IPS-NIHi7 (cell line): ENCODE data around the gene ACTA2.

ENCODE experiments used
- DNase-seq: peaks from one replicate; pipeline ENCODE4 v3.0.0; 2012; ENCODE audit warnings: mixed read lengths; ENCODE audit errors: extremely low spot score

The ACTA2 gene

DNA sequence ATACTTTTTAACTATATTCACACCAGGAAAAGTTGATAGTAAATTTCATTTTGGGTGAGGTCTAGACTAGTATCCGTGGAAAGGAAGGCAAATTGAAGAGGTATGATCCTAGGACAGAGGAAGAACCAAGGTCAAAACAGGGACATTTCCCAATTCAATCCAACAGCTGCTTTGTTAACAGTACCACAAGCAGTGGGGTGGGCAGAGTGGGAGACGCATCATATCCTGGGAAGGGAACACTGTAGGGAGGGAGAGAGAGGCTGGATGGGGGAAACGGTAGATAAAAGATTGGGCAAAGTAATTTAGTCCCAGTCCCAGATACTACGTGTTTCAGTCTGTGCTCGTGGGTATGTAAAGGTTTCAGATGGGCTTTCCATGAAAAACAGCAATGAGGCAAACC lies 28.9 kb upstream of the ACTA2 start:
- DNase-seq, result no peak

DNA sequence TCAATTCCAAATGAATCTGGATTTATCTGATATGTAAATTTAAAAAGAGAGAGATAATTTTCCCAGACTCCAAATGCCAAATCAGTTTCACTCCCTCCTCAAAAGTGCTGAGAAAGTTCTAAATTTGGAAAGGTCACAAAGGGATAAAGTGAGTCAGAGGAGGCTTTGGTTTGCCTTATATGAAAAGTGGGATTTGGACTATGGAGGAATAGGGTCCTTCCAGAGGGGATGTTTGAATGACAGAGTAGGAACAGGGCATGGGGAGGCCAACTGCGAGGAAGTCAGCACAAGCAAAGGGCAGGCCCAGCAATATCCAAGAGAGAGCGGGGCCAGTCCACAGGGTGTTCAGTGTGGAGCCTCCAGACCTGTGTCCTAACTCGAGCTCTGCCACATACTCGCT lies 28.2 kb upstream of the ACTA2 start:
- no peak for DNase-seq

DNA sequence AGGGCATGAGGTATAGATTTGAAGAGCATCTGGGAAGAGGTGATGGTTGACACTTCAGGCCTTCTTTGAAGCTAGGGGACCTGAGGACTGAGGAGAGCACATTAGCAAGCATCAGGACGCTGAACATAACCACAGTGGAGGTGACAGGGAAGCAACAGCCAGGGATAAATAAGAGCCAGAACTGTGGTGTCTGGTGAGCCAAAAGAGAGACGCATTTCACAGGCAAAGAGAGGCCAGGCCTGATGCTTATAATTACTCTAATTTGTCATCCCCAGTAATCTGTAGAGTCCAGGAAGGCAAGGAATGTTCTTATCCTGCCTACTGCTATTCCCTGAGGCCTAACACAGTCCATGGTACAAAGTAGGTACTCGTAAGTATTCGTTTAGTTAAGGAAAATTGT lies 27.7 kb upstream of the ACTA2 start:
- DNase-seq, result no peak

DNA sequence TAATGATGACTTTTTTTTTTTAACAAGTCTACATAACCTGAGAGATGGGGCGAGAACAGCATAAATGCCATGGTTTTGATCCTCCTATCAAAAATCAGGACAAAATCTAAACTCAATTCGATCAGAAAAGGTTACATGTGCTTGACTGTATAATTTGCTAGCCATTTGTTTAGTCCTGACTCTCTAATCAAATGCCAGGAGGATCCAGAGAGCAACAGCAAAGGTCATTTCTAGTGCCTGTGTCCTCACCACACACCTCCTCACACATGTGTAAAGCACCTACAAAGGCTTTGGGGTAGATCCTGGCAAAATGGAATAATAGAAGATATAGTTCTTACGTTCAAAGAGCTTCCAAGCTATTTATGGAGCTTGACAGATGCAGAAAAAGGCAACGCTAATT lies 27.0 kb upstream of the ACTA2 start:
- no peak for DNase-seq

DNA sequence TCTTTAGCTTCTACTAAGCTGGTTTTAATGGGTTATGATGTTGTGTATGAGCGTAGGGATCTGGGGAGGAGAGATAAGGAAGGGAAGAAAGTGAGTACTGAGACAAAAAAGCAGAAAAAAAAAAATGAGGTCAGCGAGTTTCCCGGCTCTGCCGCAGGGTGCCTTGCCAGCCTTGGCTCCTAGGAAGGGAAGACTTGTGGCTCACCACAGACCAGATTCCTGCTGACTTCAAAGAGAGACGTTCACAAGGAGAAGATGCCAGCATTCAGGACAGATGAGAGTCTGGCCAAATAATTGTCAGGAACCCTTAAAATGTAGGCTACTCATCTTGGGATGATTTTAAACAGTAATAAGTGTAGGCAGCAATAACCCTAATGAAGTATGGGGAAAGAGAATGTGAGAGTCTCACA lies 26.6 kb upstream of the ACTA2 start:
- peak; percentile 35 for DNase-seq

DNA sequence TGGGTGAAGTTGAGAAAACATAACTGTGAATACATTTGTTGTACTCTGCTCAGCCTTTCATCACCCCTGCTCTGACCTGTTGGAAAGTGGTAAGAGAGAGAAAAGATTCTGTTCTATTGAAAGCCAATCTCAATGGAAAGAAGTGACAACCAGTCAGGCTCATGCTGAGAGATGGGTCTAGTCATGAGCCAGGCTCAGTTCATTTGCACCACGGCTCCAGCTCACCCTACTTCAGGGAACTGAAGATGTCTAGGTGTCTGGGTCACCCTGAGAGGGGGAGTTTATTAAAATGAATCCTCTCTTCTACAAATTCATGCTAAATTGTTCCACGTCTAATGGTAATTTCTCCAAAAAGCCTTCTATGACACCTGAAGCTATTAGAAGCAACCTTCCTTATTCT lies 25.9 kb upstream of the ACTA2 start:
- DNase-seq, result no peak

DNA sequence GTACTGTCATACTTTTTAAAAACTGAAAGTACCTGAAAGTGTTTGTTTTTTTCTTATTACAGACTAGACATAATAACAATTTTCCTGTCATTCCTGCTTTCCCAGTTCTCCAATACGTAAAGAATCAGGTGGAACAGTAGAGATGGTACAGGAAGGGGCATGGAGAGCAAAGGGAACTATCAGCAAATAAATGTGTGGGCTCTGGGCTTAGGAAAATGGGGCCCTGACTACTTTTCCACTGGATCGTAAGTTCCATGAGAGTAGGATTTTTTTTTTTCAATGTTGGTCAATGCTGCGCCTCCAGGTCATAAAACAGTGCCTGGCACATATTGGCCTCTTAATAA lies 22.8 kb upstream of the ACTA2 start:
- no peak for DNase-seq

DNA sequence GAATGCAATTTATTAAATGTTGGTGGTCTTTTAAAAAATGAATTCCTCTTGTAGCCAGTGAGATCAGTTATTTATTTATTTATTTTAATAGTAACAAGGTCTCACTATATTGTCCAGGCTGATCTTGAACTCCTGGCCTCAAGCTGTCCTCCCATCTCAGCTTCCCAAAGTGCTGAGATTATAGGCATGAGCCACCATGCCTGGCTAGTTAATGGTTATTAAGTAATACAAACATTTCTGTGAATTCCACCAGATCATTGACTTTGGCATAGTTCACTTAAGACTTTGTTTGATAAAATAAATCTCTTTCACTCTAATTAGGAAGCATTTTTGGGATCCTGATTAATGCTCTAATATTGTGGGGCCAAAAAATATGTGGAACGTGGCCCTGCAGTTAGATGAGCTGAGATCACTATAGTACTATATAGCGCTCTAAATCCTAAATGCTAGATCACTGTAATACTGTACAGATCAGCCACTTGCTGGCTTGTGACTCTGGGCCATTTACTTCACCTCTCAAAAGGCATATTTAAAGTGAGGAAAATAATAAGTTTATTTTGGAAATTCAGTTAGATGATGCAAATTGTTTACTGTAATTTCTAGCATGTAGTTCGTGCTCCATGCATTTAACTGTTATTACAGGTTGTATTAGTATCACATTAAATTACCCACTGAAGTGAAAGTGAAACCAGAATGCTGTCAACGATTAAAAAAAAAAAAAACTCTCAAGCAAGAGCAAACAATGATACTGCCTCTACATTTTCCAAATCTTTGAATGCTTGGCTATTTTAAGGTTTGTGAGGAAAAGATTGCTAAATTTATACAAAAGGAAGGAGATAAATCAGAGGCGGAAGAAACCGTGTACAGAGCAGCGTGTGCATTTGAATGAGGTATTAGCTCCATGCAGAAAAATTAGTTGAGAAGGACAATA lies 22.1 kb upstream of the ACTA2 start:
- DNase-seq, result no peak

DNA sequence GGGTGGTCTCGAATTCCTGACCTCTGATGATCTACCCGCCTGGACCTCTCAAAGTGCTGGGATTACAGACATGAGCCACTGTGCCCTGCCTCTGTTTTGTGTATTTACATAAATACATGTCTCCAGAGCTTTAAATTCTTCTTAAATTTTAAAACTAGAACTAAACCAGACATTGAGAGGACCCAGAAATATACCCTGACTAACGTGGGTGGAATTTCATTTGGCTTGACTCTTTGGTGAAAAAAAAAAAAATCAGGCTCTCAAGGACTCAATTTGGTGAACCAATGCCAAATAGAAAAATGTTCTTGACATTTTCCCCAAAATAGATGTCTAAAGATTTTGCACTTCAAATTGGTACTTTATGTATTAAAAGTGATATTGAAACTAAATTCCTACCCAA lies 21.4 kb upstream of the ACTA2 start:
- DNase-seq, result no peak

DNA sequence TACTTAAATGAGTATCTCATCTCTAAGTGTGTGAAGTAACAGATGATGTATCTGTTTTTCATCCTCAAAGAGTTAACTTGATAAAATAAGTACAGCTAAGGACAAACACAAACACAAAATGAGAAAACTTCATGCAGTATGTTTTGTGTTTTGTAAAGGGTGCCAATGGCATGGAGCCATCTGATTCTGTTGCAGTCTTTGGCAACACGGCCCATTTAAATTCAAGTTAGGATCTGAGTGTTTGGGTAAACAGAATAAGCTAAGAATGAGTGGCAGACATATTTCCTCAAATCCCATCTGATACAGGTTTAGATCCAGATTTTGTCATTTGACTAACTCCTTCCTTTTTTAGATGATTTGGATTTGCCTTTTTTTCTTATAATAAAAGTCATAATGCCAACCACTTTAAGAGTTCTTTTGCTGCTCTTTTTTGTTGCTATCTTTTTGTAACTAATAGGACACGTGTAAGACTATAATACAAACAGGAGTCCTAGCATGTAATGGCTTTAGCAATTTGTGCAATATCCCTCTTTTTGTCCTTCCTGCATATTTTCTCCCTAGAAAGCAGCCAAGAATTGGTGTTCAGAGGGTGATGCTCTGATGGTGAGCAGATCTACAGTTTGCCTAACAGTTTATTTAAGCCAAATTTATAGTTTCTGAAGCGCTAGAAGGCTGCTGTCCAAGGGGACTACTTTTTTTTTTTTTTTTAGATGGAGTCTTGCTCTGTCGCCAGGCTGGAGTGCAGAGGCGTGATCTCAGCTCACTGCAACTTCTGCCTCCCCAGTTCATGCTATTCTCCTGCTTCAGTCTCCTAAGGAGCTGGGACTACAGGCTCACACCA lies 18.9 kb upstream of the ACTA2 start:
- DNase-seq, result no peak

DNA sequence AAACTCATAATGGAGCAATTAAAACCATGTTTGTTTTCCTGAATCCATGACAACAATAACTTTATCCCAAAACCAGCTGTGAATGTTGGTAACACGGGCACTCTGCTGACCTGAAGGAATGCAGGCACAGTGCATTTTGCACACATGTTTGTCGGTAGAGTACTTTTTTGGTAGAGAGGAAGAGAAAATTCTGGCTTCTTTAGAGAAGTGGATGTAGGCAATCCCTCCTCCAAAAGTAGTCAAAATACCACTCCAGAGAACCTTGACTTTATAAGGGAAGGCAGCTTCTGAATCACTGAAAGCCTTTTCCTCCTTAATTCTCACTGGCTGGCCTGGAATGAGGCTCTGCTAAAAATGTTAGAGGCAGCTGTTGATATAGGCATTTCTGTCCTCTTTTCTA lies 15.8 kb upstream of the ACTA2 start:
- DNase-seq, result no peak

DNA sequence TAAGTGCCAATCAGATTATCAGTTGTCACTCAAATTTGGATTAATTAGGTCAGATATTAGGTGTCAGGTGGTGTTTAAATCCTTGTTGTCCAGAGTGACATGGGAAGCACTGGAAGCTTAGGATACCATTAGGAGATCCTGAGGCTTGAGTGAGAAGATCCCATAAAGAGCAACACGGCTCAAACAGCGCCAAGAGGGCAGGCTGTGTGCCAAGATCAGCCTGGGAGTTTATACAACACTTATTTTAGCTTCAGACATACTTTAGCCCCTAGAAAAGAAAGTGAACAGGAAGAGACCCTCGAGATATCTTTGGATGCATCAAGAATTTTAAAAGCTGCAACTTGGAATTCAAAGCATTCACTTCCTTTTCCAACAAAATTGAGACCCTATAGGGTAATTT lies 14.2 kb upstream of the ACTA2 start:
- no peak for DNase-seq

DNA sequence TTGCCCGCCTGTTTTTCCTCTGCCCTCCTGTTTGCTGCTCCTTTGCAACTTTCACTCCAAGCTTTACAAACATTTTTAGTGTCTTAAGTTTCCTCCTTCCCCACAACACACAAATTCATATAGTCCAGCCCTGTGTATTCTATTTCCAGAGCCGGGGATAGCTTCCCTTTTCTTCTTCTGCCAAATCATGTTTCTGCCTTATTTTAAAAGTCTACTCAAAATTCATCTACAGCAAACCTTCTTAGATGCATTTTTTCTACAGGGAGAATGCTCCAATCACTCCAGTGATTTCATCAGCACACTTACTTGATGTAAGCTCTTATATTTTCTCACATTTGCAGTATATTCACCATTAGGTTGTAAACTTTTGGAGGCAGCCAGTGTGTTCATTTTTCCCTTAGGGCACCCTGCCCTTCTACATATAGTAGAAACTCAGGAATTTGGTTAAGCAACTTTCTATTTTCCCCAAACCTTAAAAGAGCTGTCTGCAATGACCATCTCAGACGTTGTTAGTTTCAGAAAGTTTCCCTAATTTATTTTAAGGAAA lies 12.4 kb upstream of the ACTA2 start:
- DNase-seq, result no peak

DNA sequence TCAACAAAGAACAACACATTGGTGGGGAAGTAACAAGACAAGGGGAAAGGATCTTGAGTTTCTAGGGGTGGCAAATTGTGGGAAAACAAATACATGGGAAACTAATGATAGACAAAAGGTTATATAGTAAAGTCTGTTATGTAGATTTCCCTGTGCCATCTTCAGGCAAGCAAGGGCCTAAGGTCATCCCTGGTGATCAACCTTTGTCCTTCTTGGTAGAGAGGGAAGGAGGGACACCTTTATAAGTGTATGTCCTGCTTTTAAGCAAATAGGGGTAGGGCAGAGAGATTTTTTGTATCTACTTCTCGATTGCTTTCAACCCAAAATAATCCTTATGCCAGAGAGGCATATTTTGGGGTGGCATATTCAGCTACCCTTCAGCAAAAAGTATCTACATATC lies 11.8 kb upstream of the ACTA2 start:
- DNase-seq, result no peak

DNA sequence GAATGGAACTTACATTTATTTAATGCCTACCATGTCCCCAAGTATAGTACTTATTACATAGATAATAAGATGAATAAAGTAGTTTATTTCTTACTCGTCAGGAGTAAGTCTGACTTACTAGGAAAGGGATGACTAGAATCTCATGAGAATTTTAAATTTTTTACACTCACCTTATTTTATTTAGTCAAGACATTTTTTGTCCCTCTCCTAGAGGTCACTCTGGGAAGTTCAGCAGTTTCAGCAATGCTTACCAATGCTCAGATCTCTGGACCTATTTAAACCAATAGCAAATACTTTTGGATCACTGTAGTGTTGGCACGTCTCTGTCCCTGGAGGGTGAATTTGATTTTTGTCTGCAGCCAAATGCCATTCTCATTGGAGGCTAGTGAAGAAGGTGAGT lies 10.7 kb upstream of the ACTA2 start:
- no peak for DNase-seq

DNA sequence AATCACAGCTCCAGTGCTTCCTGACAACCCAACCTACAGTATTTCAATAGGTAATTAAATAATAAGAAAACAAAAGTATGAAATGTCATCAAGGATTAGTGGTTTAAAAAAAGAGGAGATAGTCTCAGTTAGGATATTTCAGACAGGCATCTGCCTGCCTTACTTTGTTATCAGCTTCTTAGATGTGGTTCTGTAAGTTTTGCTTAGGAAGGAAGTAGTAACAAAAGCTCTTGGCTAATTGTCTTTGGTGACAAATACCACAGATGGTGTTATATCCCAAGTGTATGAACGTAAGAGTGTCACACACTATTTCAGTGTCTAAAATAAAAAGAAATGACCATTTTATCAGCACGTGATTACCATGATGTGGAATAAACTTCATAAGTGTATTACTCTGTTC lies 9.8 kb upstream of the ACTA2 start:
- no peak for DNase-seq

DNA sequence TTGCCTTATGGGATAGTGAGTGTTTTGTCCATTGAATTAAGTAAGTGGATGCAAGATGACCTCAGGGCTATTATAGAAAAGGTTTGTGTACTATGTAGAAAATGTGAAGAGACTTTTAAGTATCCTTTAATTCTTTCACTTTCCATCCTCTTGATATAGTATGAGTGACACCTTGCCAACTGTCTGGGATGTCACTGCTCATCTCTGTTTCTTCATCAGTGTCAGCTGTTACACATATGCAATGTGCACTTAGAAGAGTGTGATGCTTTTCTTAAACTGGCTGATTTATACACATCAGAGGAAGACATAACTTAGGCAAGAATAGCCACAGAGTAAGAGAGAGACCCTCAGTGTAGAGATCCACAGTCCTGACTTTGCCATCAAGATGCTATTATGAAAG lies 8.7 kb upstream of the ACTA2 start:
- no peak for DNase-seq

DNA sequence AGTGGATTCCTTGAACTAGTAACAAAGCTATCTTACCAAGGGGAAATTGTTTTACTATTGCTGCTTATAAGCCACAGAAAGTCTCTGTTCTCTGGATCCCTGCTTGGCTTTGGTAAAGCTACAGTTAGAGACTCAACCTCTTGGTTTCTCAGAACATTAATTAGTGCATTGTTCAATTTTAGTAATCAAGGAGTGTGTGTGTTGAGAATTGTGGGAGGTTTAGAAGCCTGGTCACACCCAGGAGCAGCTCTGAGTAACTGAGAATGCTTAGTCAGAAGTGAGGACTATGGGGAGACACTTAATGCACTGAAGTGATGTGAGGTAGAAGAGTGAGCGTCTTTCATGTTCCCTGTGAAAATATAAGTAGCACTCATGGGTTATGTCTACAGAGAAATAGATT lies 8.2 kb upstream of the ACTA2 start:
- no peak for DNase-seq

DNA sequence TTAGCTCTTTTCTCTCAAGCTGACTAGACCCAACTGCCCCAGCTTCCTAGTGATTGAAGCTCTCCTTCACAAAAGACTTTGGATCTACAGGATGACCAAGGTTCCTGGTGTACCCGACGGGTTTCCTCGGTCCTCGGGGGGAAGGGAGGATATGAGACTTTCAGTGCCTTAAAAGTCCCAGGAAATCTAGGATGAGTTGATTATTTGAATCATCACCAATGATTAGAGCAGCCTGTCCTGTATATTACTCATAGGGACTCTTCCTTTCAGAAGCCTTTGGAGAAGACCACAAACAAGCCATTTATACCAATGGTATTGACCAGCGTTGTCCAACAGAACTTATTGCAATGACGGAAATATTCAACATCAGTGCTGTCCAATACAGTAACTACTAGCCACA lies 6.1 kb upstream of the ACTA2 start:
- no peak for DNase-seq

DNA sequence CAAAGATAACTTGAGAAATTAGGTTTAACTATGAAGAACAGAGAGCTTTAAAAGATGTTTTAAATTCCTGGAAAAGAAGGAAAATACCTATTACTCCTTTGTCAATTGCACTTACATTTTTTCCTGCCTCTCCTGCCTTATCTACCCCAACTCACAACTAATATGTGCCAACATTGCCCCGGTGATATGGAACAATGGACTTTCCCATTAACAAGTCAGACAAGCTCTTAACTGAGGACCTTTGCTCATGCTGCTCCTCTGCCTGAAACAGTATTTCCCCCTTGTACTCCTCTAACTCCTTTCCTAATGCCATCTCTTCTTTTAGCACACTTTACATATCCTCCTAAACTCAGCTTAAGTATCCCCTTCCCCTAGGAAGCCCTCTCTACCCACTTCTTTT lies 4.8 kb upstream of the ACTA2 start:
- DNase-seq, result no peak

DNA sequence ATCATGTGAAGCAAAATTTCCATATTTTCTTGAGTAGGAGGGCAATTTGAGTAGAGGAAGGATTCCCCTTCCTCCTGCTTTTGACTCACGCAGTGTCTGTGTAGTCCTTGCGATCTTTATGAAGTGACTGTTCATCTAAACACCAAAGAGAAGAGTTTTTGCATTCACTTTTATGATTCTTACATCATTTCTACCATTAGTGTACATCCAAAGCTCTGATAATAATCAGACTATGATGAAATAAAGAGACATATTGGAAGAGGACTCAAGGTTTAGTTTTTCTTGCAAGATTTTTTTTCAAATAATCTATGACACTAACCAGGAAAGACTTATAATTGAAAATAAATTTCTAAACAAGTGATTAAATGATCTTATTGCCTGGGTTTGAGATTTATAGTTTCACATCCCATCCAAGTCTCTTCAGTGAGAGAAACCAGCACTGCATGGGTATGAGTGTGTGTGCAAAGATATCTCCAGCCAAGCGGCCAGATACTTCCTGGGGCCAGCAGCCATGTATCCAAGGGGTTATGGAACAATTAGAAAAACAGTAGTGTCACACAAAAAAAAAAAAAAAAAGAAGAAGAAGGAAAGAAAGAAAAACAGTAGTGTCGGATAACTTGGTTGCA lies 2.0 kb upstream of the ACTA2 start:
- DNase-seq, result no peak

DNA sequence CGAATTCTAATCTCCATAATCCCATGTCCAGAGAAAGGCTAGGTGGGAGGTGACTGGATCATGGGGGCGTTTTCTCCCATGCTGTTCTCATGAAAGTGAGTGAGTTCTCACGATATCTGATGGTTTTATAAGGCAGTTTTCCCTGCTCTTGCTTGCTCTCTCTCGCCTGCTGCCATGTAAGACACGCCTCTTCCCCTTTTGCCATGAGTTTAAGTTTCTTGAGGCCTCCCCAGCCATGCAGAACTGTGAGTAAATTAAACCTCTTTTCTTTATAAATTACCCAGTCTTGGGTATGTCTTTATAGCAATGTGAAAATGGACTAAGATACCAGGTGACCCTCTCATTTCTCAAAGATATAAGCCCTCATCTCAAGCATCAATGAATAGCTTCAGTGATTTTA lies 1.1 kb upstream of the ACTA2 start:
- no peak for DNase-seq
